Right lobe of liver (tissue), 4 donors: ENCODE results near the gene TMEM37.

Source experiments
- POLR2A ChIP-seq: fragments of 450-650 bp; IDR thresholded peaks from one replicate; pipeline ENCODE4 v1.6.1; 2017; ENCODE audit warnings: antibody characterized with exemption, mild to moderate bottlenecking
- TF ChIP-seq, protein P1 (sequence below), 4 donors: fragments of 200-600 bp in 3 of 4; fragments of 450-650 bp in 1 of 4; IDR thresholded peaks; one replicate each; pipeline versions ENCODE4 v1.5.1 to v1.8.0; 2016 to 2022; ENCODE audit warnings: antibody characterized with exemption in 4 of 4, mild to moderate bottlenecking in 2 of 4
- donor health status: DM: no; HTN: no; CAD: no.
- donor health status: DM: no; HTN: no; CAD: no.
- donor health status: DM: no; HTN: yes; CAD: no.

DNA sequence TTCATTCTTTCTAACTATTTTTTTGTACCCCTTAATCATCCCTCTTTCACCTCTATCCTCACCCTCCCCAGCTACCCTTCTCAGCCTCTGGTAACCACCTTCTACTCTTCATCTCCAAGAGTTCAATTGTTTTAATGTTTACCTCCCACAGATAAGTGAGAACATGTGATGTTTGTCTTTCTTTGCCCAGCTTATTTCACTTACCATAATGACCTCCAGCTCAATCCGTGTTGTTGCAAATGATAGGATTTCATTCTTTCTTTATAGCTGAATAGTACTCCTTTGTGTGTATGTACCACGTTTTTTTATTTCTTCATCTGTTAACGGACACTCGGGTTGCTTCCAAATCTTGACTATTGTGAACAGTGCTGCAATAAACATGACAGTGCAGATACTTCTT, 22.1 kb upstream of the TMEM37 start:
- TF ChIP-seq, protein P1, sequence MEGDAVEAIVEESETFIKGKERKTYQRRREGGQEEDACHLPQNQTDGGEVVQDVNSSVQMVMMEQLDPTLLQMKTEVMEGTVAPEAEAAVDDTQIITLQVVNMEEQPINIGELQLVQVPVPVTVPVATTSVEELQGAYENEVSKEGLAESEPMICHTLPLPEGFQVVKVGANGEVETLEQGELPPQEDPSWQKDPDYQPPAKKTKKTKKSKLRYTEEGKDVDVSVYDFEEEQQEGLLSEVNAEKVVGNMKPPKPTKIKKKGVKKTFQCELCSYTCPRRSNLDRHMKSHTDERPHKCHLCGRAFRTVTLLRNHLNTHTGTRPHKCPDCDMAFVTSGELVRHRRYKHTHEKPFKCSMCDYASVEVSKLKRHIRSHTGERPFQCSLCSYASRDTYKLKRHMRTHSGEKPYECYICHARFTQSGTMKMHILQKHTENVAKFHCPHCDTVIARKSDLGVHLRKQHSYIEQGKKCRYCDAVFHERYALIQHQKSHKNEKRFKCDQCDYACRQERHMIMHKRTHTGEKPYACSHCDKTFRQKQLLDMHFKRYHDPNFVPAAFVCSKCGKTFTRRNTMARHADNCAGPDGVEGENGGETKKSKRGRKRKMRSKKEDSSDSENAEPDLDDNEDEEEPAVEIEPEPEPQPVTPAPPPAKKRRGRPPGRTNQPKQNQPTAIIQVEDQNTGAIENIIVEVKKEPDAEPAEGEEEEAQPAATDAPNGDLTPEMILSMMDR (IDR thresholded peaks at IDR 0.05): no peak
- no peak for TF ChIP-seq POLR2A
